Pancreas (tissue), 10 donors: ENCODE data around the gene CARD6. TPM values are rescaled to one million over a fixed set of nuclear protein-coding genes. Genes with fewer than 3 reads are reported as not detected.

Experiments used
- ATAC-seq, 4 donors: fragments of 200-7000 bp; cut with Tn5 transposase; one replicate each; pipeline versions ENCODE4 v1.8.0 to v1.9.1; 2020; ENCODE audit warnings: mild to moderate bottlenecking in 4 of 4, moderate library complexity in 4 of 4
- DNase-seq, 6 donors: peaks; one replicate each; pipeline ENCODE4 v3.0.0-alpha.2; 2020
- FAIRE-seq: peaks from 2 replicates; lab custom pipeline; 2012; peaks lifted over from hg19 to GRCh38; lab: Jason Lieb, UNC
- H3K27ac ChIP-seq, 4 donors: fragments of 200-600 bp; sonication (generic); 1 replicate in 3 of 4; 2 replicates in 1 of 4; pipeline versions ENCODE4 v1.5.0 to v1.8.0; 2020
- H3K27me3 ChIP-seq, 4 donors: fragments of 200-600 bp; one replicate each; pipeline ENCODE4 v1.8.0; 2021
- H3K36me3 ChIP-seq, 3 donors: fragments of 200-600 bp; sonication (generic) in 1 of 3; one replicate each; pipeline versions ENCODE4 v1.5.0 to v1.8.0; 2020 to 2021
- H3K4me1 ChIP-seq, 3 donors: fragments of 200-600 bp; one replicate each; pipeline ENCODE4 v1.8.0; 2021
- H3K4me3 ChIP-seq, 4 donors: fragments of 200-600 bp; sonication (generic) in 2 of 4; one replicate each; pipeline versions ENCODE4 v1.5.0 to v1.8.0; 2020 to 2021
- H3K9me3 ChIP-seq, 4 donors: fragments of 200-600 bp; one replicate each; pipeline ENCODE4 v1.8.0; 2021
- WGBS, 2 donors: extraction: QIAGEN DNeasy Blood & Tissue Kit; methylation state at CpG; one replicate each; pipeline ENCODE4 v1.1.7; 2013; 5-methylcytosine and 5-hydroxymethylcytosine counted together
- intact Hi-C, 3 donors: fragments of 100-400 bp; cut with DNase I; formaldehyde crosslinking; loops; one replicate each; pipeline versions ENCODE4 v1.11.1 to v1.14.2; 2022
- polyA plus RNA-seq, 2 donors: library from polyadenylated mRNA; stranded (reverse); fragments of 200-250 nt; gene quantifications; one replicate each; pipeline ENCODE4 v1.2.3, GENCODE V29; 2013
- total RNA-seq, 6 donors: library from RNA; stranded (reverse); fragmentation: NEBNext Ultra II Directional in 4 of 6; extraction: Animal tissue kit (Norgen Biotek cat#: 25700) in 4 of 6; gene quantifications; one replicate each; pipeline versions ENCODE4 v1.2.1 to v1.2.4, GENCODE V29; 2021 to 2023
- TF ChIP-seq, protein P1 (sequence below), 4 donors: fragments of 200-600 bp; sonication (generic) in 3 of 4; IDR thresholded peaks; one replicate each; pipeline versions ENCODE4 v1.5.0 to v1.8.0; 2021; ENCODE audit warnings: antibody characterized with exemption in 4 of 4
- donor health status: healthy with polysubstance abuse.
- donor health status: DM: no; HTN: no; CAD: no; lungs with moderate emphysema.
- donor health status: DM: no; HTN: no; CAD: no.
- donor health status: control.
- donor health status: control.
- donor health status: Bipolar disorder and iron deficiency.
- donor health status: DM: yes; HTN: yes; CAD: no.
- donor health status: DM: no; HTN: no; CAD: no.
- donor health status: DM: no; HTN: no; CAD: no.
- donor health status: DM: yes; HTN: yes; CAD: no.

CARD6 gene
- total and polyA plus RNA-seq, 8 donors: 1.7 to 8.0 (median 2.6) TPM

DNA sequence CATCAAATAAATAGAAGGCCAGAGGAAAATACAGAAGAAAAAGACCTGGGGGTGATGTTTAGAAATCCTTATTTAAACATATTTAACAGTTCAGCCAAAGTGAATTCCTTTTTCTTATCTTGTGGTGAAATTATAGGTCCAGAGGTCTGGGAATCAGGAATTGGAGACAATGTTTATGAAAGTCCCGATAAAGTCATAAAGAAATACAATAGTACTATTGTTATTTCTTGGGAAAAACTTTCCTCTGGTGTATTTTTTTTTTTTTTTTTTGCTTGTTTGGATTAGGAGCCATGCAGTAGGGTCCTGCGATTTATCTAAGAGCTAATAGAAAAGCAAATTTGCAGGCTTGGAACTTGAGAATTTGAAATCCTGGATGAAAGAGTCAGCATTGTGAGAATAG lies 68.6 kb downstream of the CARD6 start:
- TF ChIP-seq, protein P1, sequence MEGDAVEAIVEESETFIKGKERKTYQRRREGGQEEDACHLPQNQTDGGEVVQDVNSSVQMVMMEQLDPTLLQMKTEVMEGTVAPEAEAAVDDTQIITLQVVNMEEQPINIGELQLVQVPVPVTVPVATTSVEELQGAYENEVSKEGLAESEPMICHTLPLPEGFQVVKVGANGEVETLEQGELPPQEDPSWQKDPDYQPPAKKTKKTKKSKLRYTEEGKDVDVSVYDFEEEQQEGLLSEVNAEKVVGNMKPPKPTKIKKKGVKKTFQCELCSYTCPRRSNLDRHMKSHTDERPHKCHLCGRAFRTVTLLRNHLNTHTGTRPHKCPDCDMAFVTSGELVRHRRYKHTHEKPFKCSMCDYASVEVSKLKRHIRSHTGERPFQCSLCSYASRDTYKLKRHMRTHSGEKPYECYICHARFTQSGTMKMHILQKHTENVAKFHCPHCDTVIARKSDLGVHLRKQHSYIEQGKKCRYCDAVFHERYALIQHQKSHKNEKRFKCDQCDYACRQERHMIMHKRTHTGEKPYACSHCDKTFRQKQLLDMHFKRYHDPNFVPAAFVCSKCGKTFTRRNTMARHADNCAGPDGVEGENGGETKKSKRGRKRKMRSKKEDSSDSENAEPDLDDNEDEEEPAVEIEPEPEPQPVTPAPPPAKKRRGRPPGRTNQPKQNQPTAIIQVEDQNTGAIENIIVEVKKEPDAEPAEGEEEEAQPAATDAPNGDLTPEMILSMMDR (IDR thresholded peaks at IDR 0.05): no peak
- Histone ChIP-seq H3K9me3 (no peaks in the 10 kb centered on the region), H3K27ac (peak overlapping the region in 2 of 4 donors; percentile 8 to 14), H3K4me1 (peaks cover 5 to 9% (median 5%) of the 10 kb centered on the region in 3 donors), H3K27me3 (no peaks in the 10 kb centered on the region), H3K4me3 (peak overlapping the region in 1 of 4 donors; percentile 2), H3K36me3 (no peaks in the 10 kb centered on the region)
- ATAC-seq: peak in 1 of 4 donors; percentile 8
- no peak for FAIRE-seq
- intact Hi-C loops: loop anchor here in 1 of 3 donors (10.0 kb wide), 1 partner anchor 615 kb away; no protein-coding TSS in a partner anchor
- DNase-seq: no peak
- 13 to 14% methylated on average over 2 of the region's 2 CpGs for WGBS, 2 donors

Other genes starting within 250 kb of the CARD6 start
- gene PTGER4, start 161.5 kb upstream of the CARD6 start, total RNA-seq: 10 to 100 TPM in 3 of 6 donors, 1 to 10 TPM in 3; 8.6 to 38.0 (median 13.3) TPM
- 10 to 100 TPM in 1 of 2 donors, 1 to 10 TPM in 1; 4.7 to 12.1 TPM for gene PTGER4, start 161.5 kb upstream of the CARD6 start, polyA plus RNA-seq
- gene TTC33, start 85.4 kb upstream of the CARD6 start, total RNA-seq: 1 to 10 TPM; 4.3 to 8.7 (median 6.0) TPM
- 1 to 10 TPM; 3.0 to 5.9 TPM for gene TTC33, start 85.4 kb upstream of the CARD6 start, polyA plus RNA-seq
- gene PRKAA1, start 43.0 kb upstream of the CARD6 start, total RNA-seq: 10 to 100 TPM; 23.7 to 42.9 (median 31.6) TPM
- 10 to 100 TPM; 17.5 to 30.9 TPM for gene PRKAA1, start 43.0 kb upstream of the CARD6 start, polyA plus RNA-seq
- 100 to 1,000 TPM; 544 to 898 (median 729) TPM for gene RPL37, start 6.1 kb upstream of the CARD6 start, total RNA-seq
- gene RPL37, start 6.1 kb upstream of the CARD6 start, polyA plus RNA-seq: 1,000 to 10,000 TPM; 1,071 to 1,157 TPM
- gene C7, start 68.1 kb downstream of the CARD6 start, total RNA-seq: 100 to 1,000 TPM in 2 of 6 donors, 10 to 100 TPM in 4; 35.6 to 215 (median 72.4) TPM
- 10 to 100 TPM; 29.8 to 36.0 TPM for gene C7, start 68.1 kb downstream of the CARD6 start, polyA plus RNA-seq
- under 1 TPM in 1 of 6 donors, not detected in 5; 0.03 TPM for gene MROH2B, start 230.0 kb downstream of the CARD6 start, total RNA-seq
- not detected for gene MROH2B, start 230.0 kb downstream of the CARD6 start, polyA plus RNA-seq